Fibroblast of the conjunctiva (primary cell): ENCODE data around the gene VMA21.

Experiments used
- DNase-seq: peaks from one replicate; pipeline ENCODE4 v3.0.0-alpha.2; 2010; ENCODE audit warnings: low read depth

VMA21 gene, protein sequence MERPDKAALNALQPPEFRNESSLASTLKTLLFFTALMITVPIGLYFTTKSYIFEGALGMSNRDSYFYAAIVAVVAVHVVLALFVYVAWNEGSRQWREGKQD

DNA sequence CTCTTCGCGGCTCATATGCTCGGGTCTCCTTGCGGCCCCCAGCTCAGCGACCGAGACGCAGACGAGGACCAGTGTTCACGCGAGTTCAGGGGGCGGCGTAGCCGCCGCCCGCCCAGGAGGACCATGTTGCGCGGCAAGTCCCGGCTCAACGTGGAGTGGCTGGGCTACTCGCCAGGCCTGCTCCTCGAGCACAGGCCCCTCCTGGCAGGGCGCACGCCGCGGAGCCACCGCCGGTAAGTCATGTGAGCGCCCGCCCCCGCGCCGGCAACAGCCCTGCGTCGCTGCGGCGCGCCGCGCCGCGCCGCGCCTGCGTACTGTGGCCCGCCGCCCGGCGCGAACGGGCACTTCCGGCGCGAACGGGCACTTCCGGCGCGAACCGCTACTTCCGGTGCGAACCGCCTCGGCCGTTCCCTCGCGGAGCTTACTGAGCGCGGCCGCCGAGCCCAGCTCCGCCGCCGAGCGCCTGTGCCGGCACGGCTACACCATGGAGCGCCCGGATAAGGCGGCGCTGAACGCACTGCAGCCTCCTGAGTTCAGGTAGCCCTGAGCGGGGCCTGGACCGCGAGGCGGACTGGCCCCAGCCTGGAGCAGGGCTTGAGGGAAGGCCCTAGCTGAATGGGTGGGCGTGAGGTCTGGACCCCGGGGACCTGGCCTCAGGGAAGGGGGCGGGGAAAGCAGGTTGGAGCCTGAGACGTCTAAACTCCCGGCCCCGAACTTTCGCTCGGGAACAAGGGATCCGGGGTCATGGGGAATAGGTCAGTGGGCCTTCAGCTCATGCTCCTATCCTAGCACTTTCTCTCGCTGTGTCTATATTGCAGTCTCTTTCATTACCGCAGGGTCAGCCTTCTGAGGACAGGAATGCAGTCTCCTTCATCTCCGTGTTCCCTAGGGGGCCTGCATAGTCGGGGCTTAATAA lies at the start of gene VMA21:
TSS of gene VMA21 (plus strand) at position 382 of the 916 bp plus-strand sequence. CDS start at position 485, 103 bp downstream.
- DNase-seq, result peak; percentile 77

DNA sequence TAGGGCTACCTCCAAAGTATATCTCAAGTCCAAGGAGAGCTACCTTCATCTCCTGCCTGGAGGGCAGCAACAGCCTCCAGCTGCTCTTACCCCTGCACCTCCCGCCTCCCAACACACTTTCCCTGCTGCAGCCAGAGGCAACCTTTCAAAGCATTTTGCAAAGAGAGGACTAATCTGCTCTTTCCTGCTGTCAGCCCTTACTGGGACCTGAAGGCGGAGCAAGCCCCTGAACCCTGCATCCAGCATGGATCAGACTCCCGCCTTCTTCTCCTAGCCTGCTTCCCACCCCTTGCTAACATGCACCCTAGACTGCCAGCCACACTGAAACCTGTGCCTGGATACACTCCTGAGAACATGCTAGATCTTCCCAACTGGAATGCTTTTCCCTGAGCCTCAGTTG lies 37.7 kb upstream of the VMA21 start:
- DNase-seq, result no peak

DNA sequence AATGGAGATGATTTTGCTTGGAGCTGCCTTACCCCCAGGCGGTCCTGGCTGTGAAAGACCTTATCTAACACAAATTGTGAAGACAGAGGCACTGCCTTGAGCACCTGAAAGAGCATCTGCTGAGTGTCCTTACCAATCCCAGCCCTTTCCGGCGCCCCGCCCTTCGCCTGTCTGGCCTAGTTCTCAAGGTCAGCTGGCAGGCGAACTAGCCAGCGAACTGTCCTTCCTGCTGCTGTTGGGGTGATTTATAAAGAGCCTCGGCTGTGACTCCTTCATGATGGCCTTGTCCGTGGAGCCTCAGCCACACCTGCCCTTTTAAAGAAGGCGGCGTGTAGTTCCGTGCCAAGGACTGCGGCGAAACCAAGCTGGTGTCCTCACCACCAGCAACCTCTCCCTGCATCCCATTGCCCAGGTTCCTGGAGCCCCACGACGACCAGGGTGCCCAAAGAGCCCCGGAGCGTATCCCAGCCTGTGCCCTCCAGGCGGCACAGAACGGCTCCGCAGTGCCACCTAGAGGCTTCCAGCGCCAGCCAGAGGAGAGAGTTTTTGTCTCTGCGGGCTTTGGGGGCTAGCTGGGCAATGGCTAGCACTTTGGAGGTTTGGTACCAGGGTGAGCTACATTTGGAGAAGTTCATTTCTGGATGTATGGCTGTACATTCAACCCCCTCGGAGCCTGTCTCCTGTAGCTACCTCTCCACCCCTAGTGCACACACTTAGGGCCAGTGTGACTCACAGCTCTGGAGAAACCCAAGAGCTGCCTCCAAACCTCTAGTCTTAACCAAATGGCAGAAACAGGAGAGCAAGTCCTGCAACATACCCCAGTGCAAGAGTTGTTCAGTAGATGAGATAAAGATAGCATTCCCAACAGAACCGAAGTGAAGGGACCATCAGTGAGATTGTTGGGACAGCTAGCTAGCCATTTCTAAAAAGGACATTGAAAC lies 36.8 kb upstream of the VMA21 start:
- DNase-seq, result no peak

DNA sequence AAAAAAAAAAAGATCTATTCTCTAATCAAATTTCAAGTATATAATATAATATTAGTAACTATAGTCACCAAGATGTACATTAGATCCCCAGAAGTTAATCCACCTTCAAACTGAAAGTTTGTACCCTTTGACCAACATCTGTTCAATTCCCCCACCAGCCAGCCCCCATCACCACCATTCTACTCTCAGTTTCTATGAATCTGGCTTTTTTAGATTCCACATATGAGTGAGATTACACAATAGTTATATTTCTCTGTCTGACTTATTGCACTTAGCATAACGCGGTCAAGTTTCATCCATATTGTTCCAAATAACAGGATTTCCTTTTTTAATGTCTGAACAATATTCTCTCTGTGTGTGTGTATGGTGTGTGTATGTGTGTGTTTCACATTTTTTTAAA lies 33.7 kb upstream of the VMA21 start:
- DNase-seq, result no peak

DNA sequence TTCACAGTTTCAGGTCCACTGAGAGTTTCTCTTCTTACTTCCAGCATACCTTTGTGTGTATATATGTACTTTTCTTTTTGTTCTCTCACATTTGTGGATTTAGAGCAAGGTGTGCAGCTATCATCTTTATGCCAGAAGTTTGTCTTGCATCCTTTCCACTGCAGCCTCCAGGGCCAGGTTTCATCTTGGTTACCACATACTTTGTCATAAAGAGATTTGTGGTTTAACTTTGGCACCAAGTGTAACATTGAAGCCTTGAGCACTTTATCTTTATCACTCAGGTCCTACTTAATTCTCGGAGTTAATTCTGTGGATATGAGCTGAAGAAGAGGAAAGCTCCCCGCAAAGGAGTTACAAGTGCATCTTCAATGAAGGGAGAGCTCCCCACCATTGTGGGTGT lies 31.4 kb upstream of the VMA21 start:
- DNase-seq, result no peak

DNA sequence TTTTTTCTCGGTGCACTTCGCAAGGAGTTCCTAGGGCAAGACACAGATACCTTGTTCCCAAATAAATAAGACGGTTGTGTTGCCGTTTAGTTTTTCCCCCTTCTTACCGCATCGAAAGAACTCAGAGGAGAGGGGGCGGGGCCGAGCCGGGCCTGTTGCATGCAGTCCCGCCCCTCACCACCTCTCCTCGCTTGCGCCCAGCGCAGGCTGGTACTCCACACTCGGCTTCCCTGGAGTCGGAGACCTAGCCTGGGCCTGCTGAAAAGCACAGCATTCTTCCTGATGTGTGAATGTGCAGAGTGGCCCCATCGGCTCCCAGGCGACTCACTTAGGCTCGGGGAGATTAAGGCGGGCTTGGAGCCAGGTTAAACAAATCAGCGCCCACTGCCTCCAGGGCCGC lies 26.1 kb upstream of the VMA21 start:
- DNase-seq, result no peak

DNA sequence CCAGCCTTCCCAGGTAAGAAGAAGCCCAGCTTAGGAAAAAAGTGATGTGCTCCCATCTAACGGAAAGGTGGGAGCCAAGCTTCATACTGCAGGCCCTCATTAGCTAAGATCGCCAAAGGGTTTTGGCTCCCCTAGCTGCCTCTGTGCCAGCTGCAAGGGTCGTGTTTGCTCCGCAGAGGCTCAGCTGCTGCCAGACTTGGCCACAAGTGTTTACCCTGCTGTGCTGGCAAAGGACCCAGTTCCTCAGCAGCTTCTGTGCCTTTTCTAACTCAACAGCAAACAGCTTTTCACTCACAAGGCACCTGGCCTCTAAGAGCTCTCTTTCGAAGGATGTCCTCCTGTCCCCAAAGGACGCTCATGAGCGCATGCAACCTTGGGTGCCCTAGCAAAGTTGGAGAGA lies 12.2 kb upstream of the VMA21 start:
- no peak for DNase-seq

DNA sequence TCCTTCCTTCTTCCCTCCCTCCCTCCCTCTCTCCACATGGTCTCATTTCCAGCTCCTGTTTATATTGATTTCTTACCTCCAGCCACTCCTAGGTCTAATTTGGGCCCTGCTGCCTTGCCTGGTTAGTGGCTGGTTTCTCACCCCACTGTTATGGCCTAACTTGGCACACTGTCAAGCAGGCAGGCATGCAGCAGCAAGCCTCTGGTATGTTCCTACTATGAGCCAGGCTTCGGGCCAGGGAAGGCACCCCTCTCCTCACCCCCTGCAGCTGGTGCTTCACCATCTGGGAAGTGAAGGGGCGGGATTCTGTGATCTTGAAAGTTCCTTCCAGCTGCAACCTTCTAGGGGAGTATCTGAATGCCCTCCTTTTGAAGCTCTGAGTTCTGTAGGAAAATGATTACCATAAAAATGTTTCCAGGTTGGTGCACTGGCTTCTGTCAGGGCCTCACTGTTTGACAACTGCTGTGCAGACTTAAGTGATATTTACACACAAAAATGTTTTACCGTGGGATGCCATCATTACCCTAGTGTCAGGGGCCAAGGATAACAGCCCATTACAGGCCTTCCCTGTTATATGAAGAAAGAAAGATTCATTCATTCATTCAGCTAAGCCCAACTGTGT lies 10.1 kb upstream of the VMA21 start:
- no peak for DNase-seq

DNA sequence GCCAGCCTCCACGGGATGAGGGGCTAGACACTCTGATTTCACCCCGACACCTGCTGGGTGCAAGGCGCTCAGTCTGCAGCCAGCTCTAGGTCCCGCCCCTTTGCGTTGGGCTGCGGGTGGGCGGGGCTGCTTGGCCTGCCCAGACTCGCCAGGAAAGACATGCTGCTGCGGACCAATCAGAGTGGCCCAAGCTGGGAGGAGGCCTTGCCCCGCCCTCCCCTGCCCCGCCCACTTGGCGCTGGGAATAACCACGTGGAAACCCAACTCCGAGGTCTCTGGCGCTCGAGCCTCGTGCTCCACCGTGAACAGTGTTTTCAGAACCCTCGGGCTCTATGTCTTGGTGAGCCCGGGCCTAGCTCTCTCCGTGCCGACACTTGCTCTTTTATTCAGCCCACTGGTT lies 5.3 kb upstream of the VMA21 start:
- DNase-seq, result no peak

DNA sequence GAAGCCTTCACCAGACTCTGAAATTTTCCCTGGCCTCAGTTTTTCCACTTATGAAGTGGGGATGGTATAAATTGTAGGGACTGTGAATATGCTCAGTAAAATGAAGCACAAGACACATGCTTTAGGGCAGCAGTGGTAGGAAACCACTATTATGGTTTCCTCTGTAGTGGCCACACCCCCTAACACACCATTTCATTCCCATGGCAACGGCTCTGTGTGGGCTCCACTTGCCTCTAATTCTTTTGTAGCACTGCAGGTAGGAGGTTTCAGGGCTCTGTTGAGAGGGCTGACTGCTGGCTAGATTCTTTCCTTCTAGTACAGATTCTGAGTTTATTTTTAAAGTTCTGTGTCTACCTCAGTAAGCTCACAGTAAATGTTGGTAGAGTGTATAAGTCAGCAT lies 3.5 kb upstream of the VMA21 start:
- no peak for DNase-seq

DNA sequence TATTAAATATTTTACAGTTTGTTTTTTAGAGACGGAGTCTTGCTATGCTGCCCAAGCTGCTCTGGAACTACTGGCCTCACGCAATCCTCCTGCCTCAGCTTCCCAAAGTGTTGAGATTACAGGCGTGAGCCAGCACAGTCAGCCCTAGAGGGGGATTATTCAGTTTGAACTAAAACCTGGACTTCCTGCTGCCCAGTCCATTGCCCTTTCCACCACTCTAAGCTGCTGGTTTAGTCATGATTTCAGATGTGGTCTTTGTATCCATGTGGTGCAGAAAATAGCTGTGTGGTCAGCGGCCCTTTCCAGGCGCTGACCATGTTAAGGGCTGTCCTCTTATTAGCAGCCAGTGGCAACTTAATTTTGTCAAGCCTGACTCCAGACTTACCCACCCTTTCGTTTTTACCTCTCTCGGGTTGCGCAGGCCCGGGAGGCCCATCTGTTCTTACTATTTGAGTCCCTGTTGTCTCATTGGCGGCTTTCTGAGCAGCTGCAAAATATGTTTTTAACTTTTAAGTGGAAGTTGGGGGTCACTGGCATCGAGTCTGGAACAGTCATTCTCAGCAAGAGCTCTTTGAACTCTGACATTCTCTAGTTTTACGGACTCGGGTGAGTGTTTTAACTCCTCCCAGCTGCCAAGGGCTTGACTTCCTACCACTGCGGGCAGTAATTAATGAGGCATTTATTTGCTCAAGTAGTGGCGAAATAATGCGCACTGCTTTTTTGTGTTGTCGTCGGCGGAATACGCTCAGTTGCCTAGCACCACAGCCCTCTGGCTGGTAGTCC lies 773 bp upstream of the VMA21 start:
- peak; percentile 44 for DNase-seq

DNA sequence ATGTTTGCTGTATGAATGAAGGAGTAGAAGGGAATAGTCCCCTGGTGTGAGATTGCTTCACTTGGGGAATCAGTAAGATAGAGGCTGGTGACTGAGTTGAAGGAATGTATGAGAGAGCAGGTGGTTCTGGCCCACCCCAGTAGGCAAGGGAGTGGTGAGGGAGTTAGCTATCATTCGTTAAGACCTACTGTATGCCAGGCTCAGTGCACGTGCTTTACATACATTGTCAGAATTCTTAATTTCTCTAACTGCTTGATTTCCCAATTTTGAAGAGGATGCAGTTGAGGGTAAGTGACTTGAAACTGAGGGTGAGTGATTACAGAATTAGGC lies 700 bp downstream of the VMA21 start:
- DNase-seq, result no peak

DNA sequence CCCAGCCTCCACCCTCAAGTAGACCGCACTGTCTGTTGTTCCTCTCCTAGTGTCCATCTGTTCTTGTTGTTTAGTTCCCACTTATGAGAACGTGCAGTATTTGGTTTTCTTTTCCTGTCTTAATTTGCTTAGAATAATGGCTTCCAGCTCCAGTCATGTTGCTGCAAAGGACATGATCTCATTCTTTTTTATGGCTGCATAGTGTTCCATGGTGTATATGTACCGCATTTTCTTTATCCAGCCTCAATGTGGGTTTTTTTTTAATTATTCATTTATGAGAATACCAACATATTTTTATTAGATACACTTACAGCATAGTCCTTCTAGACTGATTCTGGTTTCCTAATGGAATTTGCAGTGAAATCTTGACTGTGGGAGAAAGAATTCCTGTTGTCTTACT lies 1.3 kb downstream of the VMA21 start:
- DNase-seq, result no peak

DNA sequence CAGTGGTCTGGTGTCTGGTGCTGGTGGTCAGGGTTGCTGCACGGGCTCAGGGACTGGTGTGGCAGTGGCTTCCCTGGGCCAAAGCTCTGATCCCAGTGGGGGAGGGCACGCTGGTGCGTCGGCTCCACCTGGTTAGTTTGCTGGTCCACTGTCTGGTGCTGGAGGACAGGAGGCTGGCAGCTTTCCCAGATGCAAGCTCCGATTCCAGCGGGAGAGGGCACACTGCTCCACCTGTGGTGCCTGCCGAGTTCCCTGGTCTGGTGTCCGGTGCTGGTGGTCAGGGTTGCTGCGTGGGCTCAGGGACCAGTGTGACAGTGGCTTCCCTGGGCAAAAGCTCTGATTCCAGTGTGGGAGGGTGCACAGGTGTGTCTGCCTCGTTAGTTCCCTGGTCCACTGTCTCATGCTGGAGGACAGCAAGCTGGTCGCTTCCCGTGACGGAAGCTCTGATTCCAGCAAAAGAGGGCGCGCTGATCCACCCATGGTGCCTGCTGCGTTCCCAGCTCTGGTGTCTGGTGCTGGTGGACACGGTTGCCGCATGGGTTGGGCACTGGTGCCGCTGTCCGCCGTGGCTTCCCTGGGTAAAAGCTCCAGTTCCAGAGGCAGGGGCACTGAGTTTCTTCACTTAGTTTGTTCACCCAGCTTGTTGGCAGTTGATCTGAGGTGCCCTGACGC lies 5.8 kb downstream of the VMA21 start:
- DNase-seq, result no peak

DNA sequence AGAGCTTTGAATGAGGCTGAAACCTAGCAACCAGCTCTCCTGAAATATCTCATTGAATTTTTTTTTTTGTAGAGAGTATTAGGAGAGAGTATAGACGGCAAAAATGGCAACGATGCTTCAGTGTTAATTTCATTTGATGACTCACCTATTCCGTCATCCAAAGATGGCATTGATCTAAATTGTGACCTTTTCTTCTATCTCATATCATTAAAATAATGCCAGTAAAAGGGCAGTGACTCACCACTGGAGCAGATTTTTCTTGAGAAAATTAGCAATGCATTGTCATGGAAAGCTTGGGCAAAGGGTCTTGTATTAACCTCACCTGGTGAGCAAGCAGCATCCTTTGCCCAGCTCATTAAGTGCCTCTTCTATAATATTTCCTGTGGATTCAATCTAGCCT lies 19.6 kb downstream of the VMA21 start:
- DNase-seq, result no peak

DNA sequence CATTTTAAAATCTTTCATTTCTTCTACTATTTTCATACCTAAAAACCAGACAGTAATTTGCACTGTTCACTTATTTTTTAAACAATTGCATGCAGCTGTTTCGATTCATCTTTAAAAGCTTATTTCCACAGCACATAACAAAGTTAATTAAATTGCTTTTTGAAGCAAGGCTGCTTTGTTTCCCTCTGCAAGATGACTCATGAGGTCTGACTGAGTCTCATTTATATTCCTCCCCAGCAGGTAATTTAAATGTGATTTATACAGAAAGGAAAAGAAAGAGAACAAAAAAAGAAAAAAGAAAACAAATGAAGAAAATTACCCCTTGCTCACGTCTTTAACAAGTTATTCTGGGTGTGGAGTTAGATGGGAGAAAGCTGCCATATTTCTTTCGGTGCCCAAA lies 22.8 kb downstream of the VMA21 start:
- no peak for DNase-seq

DNA sequence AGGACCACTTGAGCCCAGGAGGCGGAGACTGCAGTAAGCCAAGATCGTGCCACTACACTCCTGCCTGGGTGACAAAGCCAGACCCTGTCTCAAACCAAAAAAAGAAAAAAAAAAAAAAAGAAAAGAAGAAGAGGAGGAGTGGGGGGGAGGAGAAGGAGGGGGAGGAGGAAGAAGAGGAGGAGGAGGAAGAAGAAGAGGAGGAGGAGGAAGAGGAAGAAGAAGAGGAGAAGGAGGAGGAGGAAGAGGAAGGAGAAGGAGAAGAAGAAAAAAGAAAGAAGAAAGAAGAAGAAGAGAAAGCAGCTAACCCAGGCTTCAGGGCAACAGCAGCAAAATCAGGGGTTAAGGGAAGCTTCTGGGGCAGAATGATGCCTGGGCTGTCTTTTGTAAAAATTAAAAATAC lies 27.5 kb downstream of the VMA21 start:
- DNase-seq, result no peak

DNA sequence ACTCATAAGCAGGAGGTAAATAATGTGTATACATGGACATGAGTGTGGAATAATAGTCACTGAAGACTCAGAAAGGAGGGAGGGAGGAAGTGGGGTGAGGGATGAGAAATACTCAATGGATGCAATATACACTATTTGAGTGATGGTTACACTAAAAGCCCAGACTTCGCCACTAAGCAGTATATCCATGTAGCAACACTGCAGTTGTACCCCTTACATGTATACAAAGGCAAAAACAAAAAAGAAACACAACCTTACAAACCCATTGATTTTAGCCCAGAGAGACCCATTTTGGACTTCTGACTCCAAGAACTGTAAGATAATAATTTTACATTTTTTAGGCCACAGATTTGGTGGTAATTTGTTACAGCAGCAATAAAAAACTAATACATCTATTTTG lies 51.5 kb downstream of the VMA21 start:
- no peak for DNase-seq

DNA sequence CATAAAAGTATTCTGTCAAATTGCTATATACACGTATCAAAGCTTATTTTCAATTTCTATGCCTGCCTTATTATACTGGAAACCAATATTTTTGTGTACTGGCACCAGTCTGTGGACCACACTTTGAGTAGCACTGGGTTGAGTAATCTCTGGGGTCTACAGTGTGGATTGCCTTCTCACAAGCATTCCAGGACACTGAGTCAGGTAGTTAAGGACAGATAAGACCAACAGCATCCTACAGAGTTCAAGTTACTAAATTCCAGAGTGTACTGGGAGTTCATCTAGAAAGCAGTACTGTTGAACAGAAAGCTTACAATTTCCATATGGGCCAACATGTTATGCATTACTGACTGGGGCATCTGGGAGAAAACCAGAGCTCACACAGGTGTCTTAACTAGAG lies 61.8 kb downstream of the VMA21 start:
- no peak for DNase-seq
